Measurements from ENCODE around the gene STAMBP.
"Not testable (repeated sequence)": the region's sequence is repeated elsewhere in the genome, so short reads cannot be mapped to it uniquely, and the experiment has no call there.

The STAMBP gene

DNA sequence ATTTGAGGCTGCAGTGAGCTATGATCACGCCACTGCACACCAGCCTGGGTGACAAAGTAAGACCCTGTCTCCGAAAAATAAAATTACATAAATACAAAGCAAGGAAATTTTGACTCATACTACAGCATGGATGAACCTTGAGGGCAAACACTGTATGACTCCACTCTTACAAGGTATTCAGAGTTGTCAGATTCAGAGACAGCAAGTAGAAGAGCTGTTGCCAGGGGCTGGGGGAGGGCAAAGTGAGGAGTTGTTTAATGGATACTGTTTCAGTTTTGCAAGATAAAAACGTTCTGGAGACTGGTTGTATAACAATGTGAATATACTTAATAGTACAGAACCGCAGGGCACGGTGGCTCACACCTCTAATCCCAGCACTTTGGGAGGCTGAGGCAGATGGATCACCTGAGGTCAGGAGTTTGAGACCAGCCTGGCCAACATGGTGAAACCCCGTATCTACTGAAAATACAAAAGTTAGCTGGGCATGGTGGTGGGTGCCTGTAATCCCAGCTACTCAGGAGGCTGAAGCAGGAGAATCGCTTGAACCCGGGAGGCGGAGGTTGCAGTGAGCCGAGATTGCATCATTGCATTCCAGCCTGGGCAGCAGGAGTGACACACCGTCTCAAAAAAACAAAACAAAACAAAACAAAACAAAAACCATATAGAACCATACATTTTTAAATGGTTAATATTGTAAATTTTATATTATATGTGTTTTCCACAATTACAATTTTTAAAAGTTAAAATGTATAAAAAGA, 59.0 kb downstream of the STAMBP start:
- not testable (repeated sequence) for DNase-seq (ENCODE audit: low read depth, low spot score)

DNA sequence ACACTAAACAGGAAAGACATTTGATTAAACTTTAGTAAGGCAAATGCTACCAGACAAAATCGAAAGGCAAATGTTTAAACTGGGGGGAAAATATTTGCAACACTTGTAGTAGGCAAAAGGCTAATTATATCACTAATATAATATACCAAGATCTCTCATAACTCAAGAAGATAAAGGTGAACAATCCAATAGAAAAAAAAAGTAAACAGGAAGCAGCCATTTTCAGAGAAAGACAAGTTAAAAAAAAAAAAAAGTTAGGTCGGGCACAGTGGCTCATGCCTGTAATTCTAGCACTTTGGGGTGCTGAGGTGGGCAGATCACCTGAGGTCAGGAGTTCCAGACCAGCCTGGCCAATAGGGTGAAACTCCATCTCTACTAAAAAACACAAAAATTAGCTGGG, 59.6 kb downstream of the STAMBP start:
- DNase-seq (ENCODE audit: low read depth, low spot score) = no peak

- DNase-seq (ENCODE audit: low read depth, low spot score) = no peak
These were observed 60.4 kb downstream of the STAMBP start for GRCh38 chr2:73889206-73889605.

- no peak for DNase-seq (ENCODE audit: low read depth, low spot score)
These were observed 61.7 kb downstream of the STAMBP start for GRCh38 chr2:73890301-73891092.

GRCh38 chr2:73891276-73891901, 62.6 kb downstream of the STAMBP start:
- no peak for DNase-seq (ENCODE audit: low read depth, low spot score)

- peak; percentile 62 for DNase-seq (ENCODE audit: low read depth, low spot score)
These were observed 64.0 kb downstream of the STAMBP start, which contains the start of gene ACTG2 for GRCh38 chr2:73892631-73893329. Gene ACTG2 (plus strand): TSS chr2:73893008. CDS start chr2:73901312, 8,304 bp downstream.

DNA sequence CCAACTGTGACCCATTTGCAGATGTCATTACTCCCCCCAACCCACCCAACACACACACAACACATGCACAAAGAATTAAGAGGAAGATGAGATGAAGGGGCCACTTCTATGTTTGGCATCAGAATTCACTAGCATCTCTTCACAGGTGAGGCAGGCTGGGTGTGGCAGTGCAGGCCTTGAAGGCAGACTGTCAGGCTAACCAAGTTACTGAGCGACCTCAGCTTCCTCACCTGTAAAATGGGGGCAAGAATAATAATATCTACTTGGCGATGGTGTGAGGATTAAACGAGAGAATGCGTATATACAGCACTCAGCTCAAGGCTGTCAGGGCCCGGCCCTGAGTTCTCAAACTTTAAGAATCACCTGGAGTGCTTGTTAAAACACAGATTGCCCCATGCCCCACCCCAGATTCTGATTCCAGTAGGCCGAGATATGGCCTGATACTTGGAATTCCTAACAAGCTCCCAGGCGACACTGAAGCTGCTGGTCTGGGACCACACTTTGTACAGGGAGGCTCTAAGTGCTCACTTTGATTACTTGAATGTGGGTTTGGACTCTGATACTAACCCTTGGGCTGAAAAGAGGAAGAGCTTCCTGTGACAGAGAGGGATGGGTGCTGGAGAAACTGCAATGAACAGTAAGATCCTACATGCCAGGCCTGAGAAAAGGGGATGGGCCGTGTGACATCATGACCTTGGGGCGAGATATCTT, 65.2 kb downstream of the STAMBP start:
- no peak for DNase-seq (ENCODE audit: low read depth, low spot score)

DNA sequence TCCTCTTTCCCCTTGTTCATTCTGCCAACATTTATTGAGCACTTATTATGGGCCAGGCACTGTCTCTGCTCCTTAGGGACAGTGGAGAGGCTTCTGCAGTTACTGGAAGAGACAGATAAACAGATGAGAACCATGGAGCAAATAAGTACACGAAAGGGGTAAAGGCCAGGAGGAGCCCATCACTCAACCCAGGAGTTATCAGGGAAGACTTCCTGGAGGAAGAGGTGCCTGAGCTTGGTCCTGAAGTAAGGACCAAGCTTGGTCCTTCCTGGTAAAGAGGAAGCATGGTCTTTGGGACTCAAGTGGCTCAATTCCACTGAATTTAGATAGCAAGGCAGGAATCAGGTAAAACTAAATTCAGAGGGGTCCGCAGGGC, 65.7 kb downstream of the STAMBP start:
- DNase-seq (ENCODE audit: low read depth, low spot score) = no peak

DNA sequence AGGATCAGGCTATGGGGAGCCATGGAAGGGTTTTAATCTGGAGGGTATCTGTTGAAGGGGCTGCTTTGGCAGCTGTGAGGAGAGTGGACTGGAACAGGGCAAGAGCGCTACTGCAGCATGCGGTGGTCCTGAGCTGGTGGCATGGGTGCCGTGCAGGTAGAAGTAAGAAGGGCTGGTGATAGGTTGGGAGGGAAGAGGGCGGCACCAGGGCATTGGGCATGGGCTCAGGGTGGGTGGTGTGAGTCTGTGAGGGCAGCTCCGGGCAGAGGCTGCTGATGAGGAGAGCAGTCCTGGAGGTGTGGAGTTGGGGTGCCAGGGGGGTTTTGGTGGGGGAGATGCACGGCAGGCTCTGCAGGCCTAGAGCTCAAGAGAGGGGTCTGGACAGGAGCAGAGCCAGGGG, 66.1 kb downstream of the STAMBP start:
- no peak for DNase-seq (ENCODE audit: low read depth, low spot score)

DNA sequence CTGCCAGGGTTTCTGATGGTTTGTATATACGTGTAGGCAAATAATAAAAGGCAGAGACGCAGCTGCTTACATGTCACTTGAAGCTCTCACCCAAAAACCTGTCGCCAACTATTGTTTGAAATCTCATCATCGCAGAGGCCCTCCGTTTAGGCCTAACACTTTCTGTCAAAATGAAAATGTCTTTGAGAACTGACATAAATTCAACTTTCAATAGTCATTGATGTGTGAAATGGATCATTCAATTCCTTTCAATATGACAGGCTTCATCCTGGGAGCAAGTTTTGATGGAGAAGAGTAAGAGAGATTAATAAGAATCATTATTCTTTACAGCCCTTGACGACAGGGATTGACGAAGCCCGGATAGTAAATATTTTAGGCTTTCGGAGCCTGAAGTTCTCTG, 66.7 kb downstream of the STAMBP start:
- no peak for DNase-seq (ENCODE audit: low read depth, low spot score)

DNA sequence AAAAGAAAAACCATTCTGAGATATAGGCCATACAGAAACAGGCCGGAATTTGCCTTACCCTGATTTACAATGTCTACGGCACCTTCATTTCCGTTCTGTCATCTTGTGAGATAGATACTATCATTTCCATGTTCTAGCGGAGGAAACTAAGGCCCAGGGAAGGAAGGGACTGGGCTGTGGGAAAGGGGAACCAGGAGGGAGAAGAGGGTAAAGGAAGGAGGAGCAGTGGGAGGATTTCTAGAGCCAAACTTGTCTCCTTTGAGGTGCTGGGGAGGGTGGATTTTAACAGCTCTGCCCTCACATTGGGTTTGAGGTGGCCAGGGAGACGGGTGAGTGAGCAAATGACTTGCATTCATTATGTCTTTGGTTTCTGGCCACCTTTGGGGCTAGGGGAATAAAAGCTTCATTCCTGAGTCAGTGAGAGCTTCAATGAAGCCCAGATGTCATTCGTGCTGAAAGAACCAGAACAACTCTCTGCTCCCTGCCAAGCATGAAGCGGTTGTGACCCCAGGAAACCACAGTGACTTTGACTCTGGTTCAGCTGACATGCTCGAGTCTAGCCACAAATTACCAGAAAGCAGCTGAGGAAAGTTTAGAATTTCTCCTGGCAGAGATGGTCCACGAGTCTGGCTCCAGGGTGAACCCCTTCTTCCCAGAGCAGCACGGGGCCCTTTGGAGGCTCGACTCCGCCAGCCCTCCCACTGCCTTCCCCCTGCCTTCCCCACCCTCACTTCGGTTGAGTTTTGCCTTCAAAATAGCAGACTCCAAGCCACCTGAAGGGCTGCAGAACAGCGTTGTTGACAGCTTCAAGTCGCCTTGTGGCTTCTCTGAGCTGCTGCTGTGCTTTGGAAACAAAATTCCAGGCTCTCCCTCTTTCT, 67.8 kb downstream of the STAMBP start:
- DNase-seq (ENCODE audit: low read depth, low spot score) = peak; percentile 62

GRCh38 chr2:73897240-73897583, 68.5 kb downstream of the STAMBP start:
- DNase-seq (ENCODE audit: low read depth, low spot score) = no peak

DNA sequence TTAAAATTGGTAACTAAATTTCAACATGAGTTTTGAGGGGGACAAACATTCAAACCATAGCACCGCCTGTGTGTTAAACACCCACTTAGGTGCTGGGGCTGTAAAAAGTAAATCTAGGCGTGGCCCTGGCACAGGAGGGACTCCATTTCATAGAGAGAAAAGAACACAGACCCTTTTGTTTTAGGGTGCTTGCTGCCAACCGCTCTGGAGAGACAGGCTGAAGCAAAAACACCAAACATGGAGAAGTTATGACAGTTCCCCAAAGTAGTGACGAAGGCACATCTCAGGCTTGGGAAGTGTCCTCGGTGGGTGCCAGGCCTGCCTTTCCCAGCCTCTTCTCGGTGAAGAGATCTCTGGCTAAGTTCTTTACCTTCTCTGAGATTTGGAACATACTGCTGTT, 69.2 kb downstream of the STAMBP start:
- DNase-seq (ENCODE audit: low read depth, low spot score) = no peak

DNA sequence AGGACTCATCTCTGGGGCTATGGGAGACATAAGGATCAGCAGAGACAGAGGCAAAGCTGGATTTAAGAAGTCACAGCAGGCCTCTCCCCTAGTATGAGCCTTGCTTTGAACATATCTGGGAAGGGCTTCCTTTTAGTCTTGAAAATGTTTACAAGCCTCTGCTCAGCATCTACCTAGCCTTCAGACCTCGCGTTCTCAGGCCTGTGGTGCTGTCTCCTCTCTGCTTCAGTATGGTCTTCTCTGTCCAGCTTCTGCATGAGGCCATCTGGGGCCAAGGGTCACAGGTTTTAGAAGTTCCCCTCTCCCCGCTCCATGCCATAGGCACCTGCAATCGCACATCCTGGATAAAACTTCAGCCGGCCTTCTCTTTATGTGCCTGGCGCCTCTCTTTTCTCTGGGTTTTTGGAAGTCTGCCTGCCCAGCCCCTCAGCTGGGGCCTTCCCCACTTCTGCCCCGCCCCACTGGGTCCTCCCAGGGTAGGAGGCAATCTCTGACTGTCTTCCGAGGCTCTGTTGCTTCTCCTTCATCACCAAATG, 71.1 kb downstream of the STAMBP start:
- no peak for DNase-seq (ENCODE audit: low read depth, low spot score)

- no peak for DNase-seq (ENCODE audit: low read depth, low spot score)
These were observed 72.4 kb downstream of the STAMBP start for GRCh38 chr2:73901143-73901542.

DNA sequence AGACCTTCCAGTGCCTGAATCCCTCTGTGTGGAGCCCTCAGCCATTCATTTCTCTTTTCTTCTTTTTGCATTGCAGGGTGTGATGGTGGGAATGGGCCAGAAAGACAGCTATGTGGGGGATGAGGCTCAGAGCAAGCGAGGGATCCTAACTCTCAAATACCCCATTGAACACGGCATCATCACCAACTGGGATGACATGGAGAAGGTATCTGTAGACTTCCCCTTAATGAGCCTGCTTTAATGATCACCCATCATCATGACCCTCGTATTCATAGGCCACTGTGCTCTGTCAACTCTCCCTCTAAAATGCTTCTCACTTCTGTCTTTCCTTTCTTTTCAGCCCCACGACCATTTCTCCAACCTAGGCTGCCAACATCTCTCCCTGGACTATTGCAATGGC, 73.5 kb downstream of the STAMBP start:
- DNase-seq (ENCODE audit: low read depth, low spot score) = no peak

DNA sequence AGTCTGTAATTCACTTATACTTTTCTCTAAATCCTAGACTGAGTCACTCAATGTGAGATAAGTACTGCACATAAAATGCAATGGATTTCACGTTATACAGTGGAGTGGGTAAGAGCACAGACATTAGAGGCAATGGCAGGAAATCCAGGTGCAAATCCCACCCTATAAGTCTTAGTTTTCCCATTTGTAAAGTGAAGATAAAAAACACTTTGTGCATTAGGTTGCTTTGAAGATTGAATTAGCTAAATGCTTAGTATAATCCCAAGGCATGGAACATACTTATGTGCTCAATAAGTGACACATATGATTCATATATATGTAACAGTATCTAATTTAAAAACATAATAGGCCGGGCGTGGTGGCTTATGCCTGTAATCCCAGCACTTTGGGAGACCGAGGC, 74.6 kb downstream of the STAMBP start:
- DNase-seq (ENCODE audit: low read depth, low spot score) = no peak

DNA sequence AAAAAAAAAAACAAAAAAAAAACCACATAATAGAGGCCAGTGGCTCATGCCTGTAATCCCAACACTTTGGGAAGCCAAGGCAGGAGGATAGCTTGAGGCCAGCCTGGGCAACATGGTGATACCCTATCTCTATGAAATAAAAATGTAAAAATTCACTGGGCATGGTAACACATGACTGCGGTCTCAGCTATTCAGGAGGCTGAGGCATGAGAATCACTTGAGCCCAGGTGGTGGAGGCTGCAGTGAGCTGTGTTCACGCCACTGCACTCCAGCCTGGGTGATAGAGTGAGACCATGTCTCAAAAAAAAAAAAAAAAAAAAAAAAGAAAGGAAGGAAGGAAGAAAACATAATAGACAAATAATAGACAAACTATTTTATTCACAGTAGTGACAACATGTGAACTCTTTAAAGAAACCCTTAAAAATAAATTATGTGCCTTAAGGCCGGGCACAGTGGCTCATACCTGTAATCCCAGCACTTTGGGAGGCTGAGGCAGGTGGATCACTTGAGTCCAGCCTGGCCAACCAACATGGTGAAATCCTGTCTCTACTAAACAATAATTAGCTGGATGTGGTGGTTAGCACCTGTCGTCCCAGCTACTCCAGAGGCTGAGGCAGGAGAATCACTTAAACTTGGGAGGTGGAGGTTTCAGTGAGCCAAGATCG, 75.3 kb downstream of the STAMBP start:
- DNase-seq (ENCODE audit: low read depth, low spot score) = not testable (repeated sequence)

DNA sequence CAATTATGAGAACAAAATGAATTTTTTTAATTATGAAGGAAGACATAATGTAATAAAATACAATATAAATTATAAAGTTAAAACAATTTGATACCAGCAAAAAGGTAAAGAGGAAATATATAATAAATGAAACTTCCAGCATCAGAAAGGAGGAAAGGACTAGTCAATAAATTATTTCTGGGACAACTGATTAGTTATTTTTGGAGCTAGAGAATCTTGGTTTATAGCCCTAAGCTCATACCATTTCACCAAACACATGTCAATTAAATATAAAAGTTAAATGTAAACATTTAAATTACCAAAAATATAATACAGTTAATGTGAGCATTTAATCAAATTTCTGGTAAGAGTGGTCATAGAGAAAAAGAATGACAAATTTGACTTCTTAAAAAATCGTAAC, 76.2 kb downstream of the STAMBP start:
- DNase-seq (ENCODE audit: low read depth, low spot score) = no peak

All from smooth muscle cell of the brain vasculature (primary cell).